Measurements from ENCODE around the gene SMARCA4.

SMARCA4 gene

GRCh38 chr19:11106477-11106876 is 145.6 kb downstream of the SMARCA4 start:
- DNase-seq: no peak

DNA sequence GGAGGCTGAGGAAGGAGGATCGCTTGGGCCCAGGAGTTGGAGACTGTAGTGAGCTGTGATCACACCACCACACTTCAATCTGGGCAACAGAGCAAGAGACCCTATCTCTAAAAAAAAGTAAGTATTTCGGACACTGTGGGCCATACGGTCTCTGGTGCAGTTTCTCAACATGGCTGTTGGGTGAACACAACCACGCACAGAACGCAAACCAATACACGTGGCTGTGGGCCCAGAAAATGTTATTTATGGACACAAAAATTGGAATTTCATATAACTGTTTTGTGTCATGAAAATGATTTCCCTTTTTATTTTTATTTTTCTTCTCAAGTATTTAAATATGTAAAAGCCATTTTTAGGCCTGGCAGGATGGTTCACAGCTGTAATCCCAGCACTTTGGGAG is 147.9 kb downstream of the SMARCA4 start:
- no peak for DNase-seq

- DNase-seq: no peak
Measured at GRCh38 chr19:11111117-11111770, 150.4 kb downstream of the SMARCA4 start.

DNA sequence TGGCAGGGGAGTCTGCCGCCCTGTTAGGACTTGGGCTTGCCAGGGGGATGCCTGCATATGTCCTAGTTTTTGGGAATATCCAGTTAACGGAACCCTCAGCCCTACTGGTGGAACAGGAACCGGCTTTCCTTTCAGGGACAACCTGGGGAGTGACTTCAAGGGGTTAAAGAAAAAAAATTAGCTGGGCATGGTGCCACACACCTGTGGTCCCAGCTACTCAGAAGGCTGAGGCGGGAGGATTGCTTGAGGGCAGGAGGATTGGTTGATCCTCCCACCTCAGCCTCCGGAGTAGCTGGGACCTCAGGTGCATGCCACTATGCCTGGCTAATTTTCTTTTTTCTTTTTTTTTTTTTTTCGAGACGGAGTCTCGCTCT is 150.9 kb downstream of the SMARCA4 start:
- no peak for DNase-seq
